Thoracic aorta (tissue), 2 donors: ENCODE results near the gene RTN4R. TPM values are rescaled to one million over a fixed set of nuclear protein-coding genes. Genes with fewer than 3 reads are reported as not detected.
"Not testable (repeated sequence)": the region's sequence is repeated elsewhere in the genome, so short reads cannot be mapped to it uniquely, and the experiment has no call there.

Source experiments
- ATAC-seq: fragments of 150-250 bp; one replicate; pipeline ENCODE4 v1.8.0; 2017; ENCODE audit warnings: low read depth; ENCODE audit not compliant: insufficient number of reproducible peaks, low FRiP score
- DNase-seq: peaks from one replicate; pipeline ENCODE4 v3.0.0-alpha.2; 2020; ENCODE audit warnings: low spot score
- H3K27ac ChIP-seq, 2 donors: fragments of 200-600 bp; sonication (generic); 1 replicate in 1 of 2; 2 replicates in 1 of 2; pipeline ENCODE4 v1.5.1; 2016; ENCODE audit warnings: mild to moderate bottlenecking in 2 of 2, moderate library complexity in 2 of 2
- H3K27me3 ChIP-seq: fragments of 200-600 bp; sonication (generic); replicated peaks from 2 replicates; pipeline ENCODE4 v1.6.0; 2016; ENCODE audit warnings: mild to moderate bottlenecking; ENCODE audit not compliant: insufficient read depth
- H3K36me3 ChIP-seq: fragments of 200-600 bp; sonication (generic); one replicate; pipeline ENCODE4 v1.5.1; 2016
- H3K4me1 ChIP-seq, 2 donors: fragments of 200-600 bp; sonication (generic); 1 replicate in 1 of 2; 2 replicates in 1 of 2; pipeline versions ENCODE4 v1.5.1 to v1.6.0; 2016; ENCODE audit warnings: low read depth in 2 of 2, mild to moderate bottlenecking in 1 of 2; ENCODE audit not compliant: control insufficient read depth in 1 of 2
- H3K4me3 ChIP-seq: fragments of 200-600 bp; sonication (generic); 2 replicates; pipeline ENCODE4 v1.5.1; 2016; ENCODE audit warnings: mild to moderate bottlenecking
- H3K9me3 ChIP-seq: fragments of 200-600 bp; sonication (generic); 2 replicates; pipeline ENCODE4 v1.5.1; 2016
- CTCF ChIP-seq: fragments of 200-600 bp; sonication (generic); IDR thresholded peaks from one replicate; pipeline ENCODE4 v1.5.1; 2019; ENCODE audit warnings: antibody characterized with exemption
- total RNA-seq, 2 donors: library from RNA; depleted of rRNA; stranded (reverse); fragments of >200 nt; gene quantifications; one replicate each; pipeline versions ENCODE4 v1.1.0 to v1.2.3, GENCODE V29; 2016

The RTN4R gene
- total RNA-seq, 2 donors from 2014 or later = 7.4 TPM; not detected in 1

- not testable (repeated sequence) for H3K27me3 ChIP-seq, ATAC-seq
Observed at GRCh38 chr22:20313306-20314077, 45.4 kb upstream of the RTN4R start.

GRCh38 chr22:20312396-20313191 is 44.5 kb upstream of the RTN4R start:
- DNase-seq = no peak
- no peak for TF ChIP-seq CTCF
- no peak for ATAC-seq

More at GRCh38 chr22:20313306-20314077, 45.4 kb upstream of the RTN4R start:
- not testable (repeated sequence) for H3K36me3 ChIP-seq, H3K9me3 ChIP-seq, DNase-seq, H3K4me3 ChIP-seq, H3K27ac ChIP-seq
- peaks cover 5 to 14% of the 10 kb centered on the region in 2 donors for H3K4me1 ChIP-seq

GRCh38 chr22:20311249-20312062 is 43.3 kb upstream of the RTN4R start:
- not testable (repeated sequence) for H3K4me3 ChIP-seq, H3K27me3 ChIP-seq, H3K4me1 ChIP-seq, H3K36me3 ChIP-seq, H3K27ac ChIP-seq, H3K9me3 ChIP-seq, ATAC-seq, DNase-seq

More at GRCh38 chr22:20312396-20313191, 44.5 kb upstream of the RTN4R start:
- Histone ChIP-seq H3K36me3 (no peaks in the 10 kb centered on the region), H3K27me3 (no peaks in the 10 kb centered on the region), H3K27ac (no peak overlapping the region), H3K4me3 (no peak overlapping the region), H3K9me3 (no peaks in the 10 kb centered on the region), H3K4me1 (peaks cover 0 to 6% of the 10 kb centered on the region in 2 donors)

- not testable (repeated sequence) for ATAC-seq, DNase-seq
Observed at GRCh38 chr22:20310773-20311172, 42.7 kb upstream of the RTN4R start.

GRCh38 chr22:20310180-20310579 is 42.1 kb upstream of the RTN4R start:
- H3K27ac ChIP-seq, ATAC-seq, H3K4me1 ChIP-seq, H3K36me3 ChIP-seq, H3K9me3 ChIP-seq, H3K4me3 ChIP-seq, H3K27me3 ChIP-seq, DNase-seq: not testable (repeated sequence)

More at GRCh38 chr22:20310773-20311172, 42.7 kb upstream of the RTN4R start:
- not testable (repeated sequence) for H3K9me3 ChIP-seq, H3K4me3 ChIP-seq, H3K27ac ChIP-seq, H3K27me3 ChIP-seq, H3K36me3 ChIP-seq, H3K4me1 ChIP-seq

GRCh38 chr22:20308806-20309650 is 40.9 kb upstream of the RTN4R start:
- not testable (repeated sequence) for H3K4me1 ChIP-seq, H3K27me3 ChIP-seq, H3K36me3 ChIP-seq, ATAC-seq, DNase-seq, H3K9me3 ChIP-seq, H3K27ac ChIP-seq, H3K4me3 ChIP-seq

GRCh38 chr22:20307448-20308447 is 39.6 kb upstream of the RTN4R start:
- not testable (repeated sequence) for DNase-seq, H3K4me1 ChIP-seq, H3K9me3 ChIP-seq, ATAC-seq, H3K4me3 ChIP-seq, H3K27me3 ChIP-seq, H3K36me3 ChIP-seq, H3K27ac ChIP-seq

GRCh38 chr22:20306646-20307447 is 38.7 kb upstream of the RTN4R start:
- not testable (repeated sequence) for ATAC-seq, H3K4me1 ChIP-seq, H3K27ac ChIP-seq, DNase-seq, H3K4me3 ChIP-seq, H3K36me3 ChIP-seq, H3K27me3 ChIP-seq, H3K9me3 ChIP-seq
